ENCODE data around the gene GAREM1. TPM values are rescaled to one million over a fixed set of nuclear protein-coding genes. Genes with fewer than 3 reads are reported as not detected.
A peak's percentile ranks its signal among the peaks of the same experiment; 100 is the strongest.

Gene GAREM1
- total and polyA plus RNA-seq, 12 donors: 3.5 to 69.5 (median 23.0) TPM

GRCh38 chr18:32420084-32420750, 50.5 kb downstream of the GAREM1 start:
- WGBS, 4 donors: 66 to 78% (median 71%) methylated on average over 5 of the region's 5 CpGs

GRCh38 chr18:32418148-32418547, 52.5 kb downstream of the GAREM1 start:
- WGBS, 4 donors: 94 to 100% (median 97%) methylated on average over 5 of the region's 5 CpGs
- H3K36me3 ChIP-seq (replicated peaks in 1 of 2): no peaks in the 10 kb centered on the region

More at GRCh38 chr18:32420084-32420750, 50.5 kb downstream of the GAREM1 start:
- Histone ChIP-seq H3K27ac (peak overlapping the region in 1 of 5 donors; percentile 63), H3K36me3 (replicated peaks in 1 of 2) (no peaks in the 10 kb centered on the region), H3K27me3 (no peaks in the 10 kb centered on the region), H3K4me1 (replicated peaks in 1 of 2) (peaks cover 18 to 55% of the 10 kb centered on the region in 2 donors), H3K4me3 (no peak overlapping the region), H3K9me3 (replicated peaks in 1 of 3) (no peaks in the 10 kb centered on the region)
- intact Hi-C loops (cut with DNase I): no loop called here
- no peak for DNase-seq
- TF ChIP-seq, protein P1, sequence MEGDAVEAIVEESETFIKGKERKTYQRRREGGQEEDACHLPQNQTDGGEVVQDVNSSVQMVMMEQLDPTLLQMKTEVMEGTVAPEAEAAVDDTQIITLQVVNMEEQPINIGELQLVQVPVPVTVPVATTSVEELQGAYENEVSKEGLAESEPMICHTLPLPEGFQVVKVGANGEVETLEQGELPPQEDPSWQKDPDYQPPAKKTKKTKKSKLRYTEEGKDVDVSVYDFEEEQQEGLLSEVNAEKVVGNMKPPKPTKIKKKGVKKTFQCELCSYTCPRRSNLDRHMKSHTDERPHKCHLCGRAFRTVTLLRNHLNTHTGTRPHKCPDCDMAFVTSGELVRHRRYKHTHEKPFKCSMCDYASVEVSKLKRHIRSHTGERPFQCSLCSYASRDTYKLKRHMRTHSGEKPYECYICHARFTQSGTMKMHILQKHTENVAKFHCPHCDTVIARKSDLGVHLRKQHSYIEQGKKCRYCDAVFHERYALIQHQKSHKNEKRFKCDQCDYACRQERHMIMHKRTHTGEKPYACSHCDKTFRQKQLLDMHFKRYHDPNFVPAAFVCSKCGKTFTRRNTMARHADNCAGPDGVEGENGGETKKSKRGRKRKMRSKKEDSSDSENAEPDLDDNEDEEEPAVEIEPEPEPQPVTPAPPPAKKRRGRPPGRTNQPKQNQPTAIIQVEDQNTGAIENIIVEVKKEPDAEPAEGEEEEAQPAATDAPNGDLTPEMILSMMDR (IDR thresholded peaks at IDR 0.05): no peak
- no peak for TF ChIP-seq POLR2A (IDR thresholded peaks at IDR 0.05)

GRCh38 chr18:32405588-32405987, 65.1 kb downstream of the GAREM1 start:
- DNase-seq: no peak
- WGBS, 4 donors: 69 to 88% (median 84%) methylated on average over 2 of the region's 2 CpGs
- Histone ChIP-seq H3K9me3 (replicated peaks in 1 of 3) (no peaks in the 10 kb centered on the region), H3K4me3 (no peak overlapping the region), H3K27ac (no peak overlapping the region), H3K4me1 (replicated peaks in 1 of 2) (peaks cover 0 to 14% of the 10 kb centered on the region in 2 donors), H3K36me3 (replicated peaks in 1 of 2) (no peaks in the 10 kb centered on the region), H3K27me3 (no peaks in the 10 kb centered on the region)
- intact Hi-C loops (cut with DNase I): no loop called here
- TF ChIP-seq, protein P1 (IDR thresholded peaks at IDR 0.05): no peak
- no peak for TF ChIP-seq POLR2A (IDR thresholded peaks at IDR 0.05)

More at GRCh38 chr18:32418148-32418547, 52.5 kb downstream of the GAREM1 start:
- DNase-seq: no peak
- no peaks in the 10 kb centered on the region for H3K9me3 ChIP-seq (replicated peaks in 1 of 3)
- H3K4me3 ChIP-seq: no peak overlapping the region
- H3K27ac ChIP-seq: no peak overlapping the region
- peaks cover 7 to 35% of the 10 kb centered on the region in 2 donors for H3K4me1 ChIP-seq (replicated peaks in 1 of 2)
- intact Hi-C loops (cut with DNase I): no loop called here
- TF ChIP-seq POLR2A (IDR thresholded peaks at IDR 0.05): no peak
- TF ChIP-seq, protein P1 (IDR thresholded peaks at IDR 0.05): no peak
- no peaks in the 10 kb centered on the region for H3K27me3 ChIP-seq

GRCh38 chr18:32401621-32402020, 69.1 kb downstream of the GAREM1 start:
- TF ChIP-seq POLR2A (IDR thresholded peaks at IDR 0.05): no peak
- TF ChIP-seq, protein P1 (IDR thresholded peaks at IDR 0.05): no peak
- intact Hi-C loops (cut with DNase I): no loop called here
- H3K27me3 ChIP-seq: no peaks in the 10 kb centered on the region
- H3K4me1 ChIP-seq (replicated peaks in 1 of 2): peaks cover 0 to 14% of the 10 kb centered on the region in 2 donors
- no peak overlapping the region for H3K4me3 ChIP-seq
- H3K36me3 ChIP-seq (replicated peaks in 1 of 2): no peaks in the 10 kb centered on the region
- no peak overlapping the region for H3K27ac ChIP-seq
- WGBS, 4 donors: 77 to 94% (median 91%) methylated on average over 4 of the region's 4 CpGs
- no peak for DNase-seq
- no peaks in the 10 kb centered on the region for H3K9me3 ChIP-seq (replicated peaks in 1 of 3)
